T-helper 22 cell (primary cell): ENCODE measurements around the gene NUDT14.
A peak's percentile ranks its signal among the peaks of the same experiment; 100 is the strongest.

Experiments
- DNase-seq: peaks from one replicate; pipeline ENCODE4 v3.0.0-alpha.2; 2020; ENCODE audit warnings: low read depth

The NUDT14 gene

GRCh38 chr14:105180592-105181548 lies at the start of gene NUDT14:
NUDT14 (minus strand) TSS chr14:105181312; CDS start chr14:105181209, 103 bp downstream.
- DNase-seq: peak; percentile 73

- no peak for DNase-seq
Observed at GRCh38 chr14:105229099-105229655, 48.1 kb upstream of the NUDT14 start.

- DNase-seq: no peak
Observed at GRCh38 chr14:105228562-105228961, 47.5 kb upstream of the NUDT14 start.

GRCh38 chr14:105227346-105227745 lies 46.2 kb upstream of the NUDT14 start:
- DNase-seq: no peak

- DNase-seq: no peak
Observed at GRCh38 chr14:105226198-105226597, 45.1 kb upstream of the NUDT14 start.

- DNase-seq: no peak
Observed at GRCh38 chr14:105224845-105225570, 43.9 kb upstream of the NUDT14 start.

GRCh38 chr14:105223770-105224544 lies 42.8 kb upstream of the NUDT14 start:
- no peak for DNase-seq

- DNase-seq: no peak
Observed at GRCh38 chr14:105223260-105223659, 42.1 kb upstream of the NUDT14 start.

GRCh38 chr14:105221598-105222178 lies 40.6 kb upstream of the NUDT14 start:
- no peak for DNase-seq

GRCh38 chr14:105220699-105221597 lies 39.8 kb upstream of the NUDT14 start:
- no peak for DNase-seq

GRCh38 chr14:105219753-105220152 lies 38.6 kb upstream of the NUDT14 start:
- no peak for DNase-seq

- no peak for DNase-seq
Observed at GRCh38 chr14:105219043-105219612, 38.0 kb upstream of the NUDT14 start.

GRCh38 chr14:105218611-105219010 lies 37.5 kb upstream of the NUDT14 start:
- DNase-seq: no peak

GRCh38 chr14:105217774-105218173 lies 36.7 kb upstream of the NUDT14 start:
- DNase-seq: no peak

- DNase-seq: no peak
Observed at GRCh38 chr14:105216490-105217247, 35.6 kb upstream of the NUDT14 start.

GRCh38 chr14:105215602-105216001 lies 34.5 kb upstream of the NUDT14 start:
- no peak for DNase-seq

GRCh38 chr14:105214324-105214915 lies 33.3 kb upstream of the NUDT14 start:
- no peak for DNase-seq

GRCh38 chr14:105213361-105213760 lies 32.2 kb upstream of the NUDT14 start:
- no peak for DNase-seq
